ENCODE data around the gene GAS2L3. TPM values are rescaled to one million over a fixed set of nuclear protein-coding genes. Genes with fewer than 3 reads are reported as not detected.

The GAS2L3 gene
- total RNA-seq, 1 experiment from 2014 or later = 11.7 TPM

- Histone ChIP-seq H4K91ac (ENCODE audit: insufficient read length, low read depth, low read length) (no peak overlapping the region), H2AFZ (ENCODE audit: low read length) (no peak overlapping the region), H3T11ph (ENCODE audit: low read length) (no peak overlapping the region), H3K9me3 (ENCODE audit: control insufficient read depth, low read depth, low read length) (no peaks in the 10 kb centered on the region), H4K20me1 (ENCODE audit: control insufficient read depth, insufficient read depth, insufficient read length) (no peaks in the 10 kb centered on the region), H3K9ac (ENCODE audit: extremely low read depth, insufficient read length, low read length) (no peak overlapping the region), H2BK5ac (ENCODE audit: insufficient read length, low read length) (no peak overlapping the region), H3K79me2 (ENCODE audit: insufficient read depth, low read length) (no peaks in the 10 kb centered on the region), H4K5ac (ENCODE audit: insufficient read length, low read depth, low read length) (no peak overlapping the region), H3K27ac (ENCODE audit: insufficient read length, low read depth, low read length) (no peak overlapping the region), H4K8ac (replicated peaks; ENCODE audit: insufficient read length, low read depth, low read length) (no peak overlapping the region), H3K4me2 (ENCODE audit: insufficient read depth, insufficient read length, low read length) (no peak overlapping the region), H2BK15ac (ENCODE audit: low read depth, low read length) (no peak overlapping the region), H3K79me1 (ENCODE audit: insufficient read depth, low read depth, low read length, poor library complexity, severe bottlenecking) (no peaks in the 10 kb centered on the region), H3K23me2 (ENCODE audit: insufficient read length, low read depth, low read length, poor library complexity, severe bottlenecking) (no peaks in the 10 kb centered on the region), H3K4ac (ENCODE audit: low read depth, low read length) (no peak overlapping the region), H3K23ac (ENCODE audit: insufficient read length, low read depth, low read length) (no peak overlapping the region), H2BK20ac (ENCODE audit: low read depth, low read length, poor library complexity, severe bottlenecking) (no peak overlapping the region), H3K14ac (ENCODE audit: insufficient read depth, low read length) (no peak overlapping the region), H2BK120ac (ENCODE audit: low read depth, low read length, poor library complexity, severe bottlenecking) (no peak overlapping the region), H2BK12ac (ENCODE audit: insufficient read length, low read depth, low read length) (no peak overlapping the region), H3K18ac (ENCODE audit: insufficient read length, low read depth, low read length) (no peak overlapping the region), H3K4me1 (ENCODE audit: insufficient read depth, low read length) (no peaks in the 10 kb centered on the region), H2AK5ac (ENCODE audit: insufficient read length, low read length) (no peak overlapping the region), H3K56ac (ENCODE audit: insufficient read length, low read depth, low read length) (no peak overlapping the region), H3K27me3 (ENCODE audit: insufficient read depth, low read length) (no peaks in the 10 kb centered on the region)
- H3K27ac Mint-ChIP-seq = no peak overlapping the region
- no peak for DNase-seq
- WGBS (ENCODE audit: extremely low coverage, insufficient read length, low lambda C conversion rate) = no CpG with 5 or more reads among the region's 3 CpGs
- TF ChIP-seq, protein P1, sequence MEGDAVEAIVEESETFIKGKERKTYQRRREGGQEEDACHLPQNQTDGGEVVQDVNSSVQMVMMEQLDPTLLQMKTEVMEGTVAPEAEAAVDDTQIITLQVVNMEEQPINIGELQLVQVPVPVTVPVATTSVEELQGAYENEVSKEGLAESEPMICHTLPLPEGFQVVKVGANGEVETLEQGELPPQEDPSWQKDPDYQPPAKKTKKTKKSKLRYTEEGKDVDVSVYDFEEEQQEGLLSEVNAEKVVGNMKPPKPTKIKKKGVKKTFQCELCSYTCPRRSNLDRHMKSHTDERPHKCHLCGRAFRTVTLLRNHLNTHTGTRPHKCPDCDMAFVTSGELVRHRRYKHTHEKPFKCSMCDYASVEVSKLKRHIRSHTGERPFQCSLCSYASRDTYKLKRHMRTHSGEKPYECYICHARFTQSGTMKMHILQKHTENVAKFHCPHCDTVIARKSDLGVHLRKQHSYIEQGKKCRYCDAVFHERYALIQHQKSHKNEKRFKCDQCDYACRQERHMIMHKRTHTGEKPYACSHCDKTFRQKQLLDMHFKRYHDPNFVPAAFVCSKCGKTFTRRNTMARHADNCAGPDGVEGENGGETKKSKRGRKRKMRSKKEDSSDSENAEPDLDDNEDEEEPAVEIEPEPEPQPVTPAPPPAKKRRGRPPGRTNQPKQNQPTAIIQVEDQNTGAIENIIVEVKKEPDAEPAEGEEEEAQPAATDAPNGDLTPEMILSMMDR (conservative IDR thresholded peaks at IDR 0.05) = no peak
- H3K27me3 Mint-ChIP-seq (ENCODE audit: low read depth) = peaks cover 2% of the 10 kb centered on the region
- H3K4me3 Mint-ChIP-seq = no peak overlapping the region
- H3K9me3 Mint-ChIP-seq = no peaks in the 10 kb centered on the region
- peaks cover 5% of the 10 kb centered on the region in 2 experiments; a peak in 2 of 4 replicates for H3K4me1 Mint-ChIP-seq
- no peaks in the 10 kb centered on the region for H3K36me3 Mint-ChIP-seq (ENCODE audit: insufficient read depth in 1 of 3, low read depth in 3 of 3)
Observed at GRCh38 chr12:100565987-100566545, 7.4 kb upstream of the GAS2L3 start.

Data from H9 (cell line).